ENCODE data around the gene SRXN1.

SRXN1 gene

GRCh38 chr20:650281-650680 lies 2.7 kb downstream of the SRXN1 start:
- Histone ChIP-seq H3K4me3 (no peak overlapping the region), H3K27ac (no peak overlapping the region)
- no peak for TF ChIP-seq CTCF (IDR thresholded peaks at IDR 0.05)
- no peak for DNase-seq (ENCODE audit: low spot score)

GRCh38 chr20:647479-648019 lies 5.5 kb downstream of the SRXN1 start:
- DNase-seq (ENCODE audit: low spot score): no peak
- no peak overlapping the region for H3K27ac ChIP-seq
- TF ChIP-seq CTCF (IDR thresholded peaks at IDR 0.05): no peak

GRCh38 chr20:646868-647233 lies 6.1 kb downstream of the SRXN1 start:
- Histone ChIP-seq H3K4me3 (no peak overlapping the region), H3K27ac (no peak overlapping the region)
- TF ChIP-seq CTCF (IDR thresholded peaks at IDR 0.05): no peak
- DNase-seq (ENCODE audit: low spot score): no peak

More at GRCh38 chr20:647479-648019, 5.5 kb downstream of the SRXN1 start:
- H3K4me3 ChIP-seq: no peak overlapping the region

- TF ChIP-seq CTCF (IDR thresholded peaks at IDR 0.05): no peak
- no peak for DNase-seq (ENCODE audit: low spot score)
- Histone ChIP-seq H3K4me3 (no peak overlapping the region), H3K27ac (no peak overlapping the region)
Measured at GRCh38 chr20:646107-646867, 6.7 kb downstream of the SRXN1 start.

GRCh38 chr20:645318-646106 lies 7.5 kb downstream of the SRXN1 start:
- H3K4me3 ChIP-seq: no peak overlapping the region

GRCh38 chr20:644692-645317 lies 8.2 kb downstream of the SRXN1 start:
- no peak for TF ChIP-seq CTCF (IDR thresholded peaks at IDR 0.05)
- Histone ChIP-seq H3K4me3 (no peak overlapping the region), H3K27ac (no peak overlapping the region)
- DNase-seq (ENCODE audit: low spot score): no peak

More at GRCh38 chr20:645318-646106, 7.5 kb downstream of the SRXN1 start:
- no peak overlapping the region for H3K27ac ChIP-seq
- no peak for DNase-seq (ENCODE audit: low spot score)
- TF ChIP-seq CTCF (IDR thresholded peaks at IDR 0.05): peak; percentile 77
